Fibroblast of skin of left quadriceps (primary cell): ENCODE data around the gene AFAP1.
A peak's percentile ranks its signal among the peaks of the same experiment; 100 is the strongest.

Experiments
- DNase-seq, 2 experiments: peaks; one replicate each; pipeline ENCODE4 v3.0.0-alpha.2; 2013; ENCODE audit warnings: low read depth in 2 of 2

Gene AFAP1

GRCh38 chr4:7893539-7893938, 46.1 kb downstream of the AFAP1 start:
- no peak for DNase-seq

GRCh38 chr4:7892212-7893019, 47.2 kb downstream of the AFAP1 start:
- peak in 1 of 2 experiments; percentile 62 for DNase-seq

GRCh38 chr4:7890635-7891393, 48.8 kb downstream of the AFAP1 start:
- peak; percentile 90 to 93 for DNase-seq

- no peak for DNase-seq
These were observed 52.2 kb downstream of the AFAP1 start for GRCh38 chr4:7887436-7887835.

- DNase-seq: no peak
These were observed 53.4 kb downstream of the AFAP1 start for GRCh38 chr4:7886007-7886973.

- DNase-seq: no peak
These were observed 54.2 kb downstream of the AFAP1 start for GRCh38 chr4:7885216-7886006.

GRCh38 chr4:7880683-7881082, 59.0 kb downstream of the AFAP1 start:
- DNase-seq: no peak

- DNase-seq: no peak
These were observed 60.5 kb downstream of the AFAP1 start for GRCh38 chr4:7879127-7879526.

GRCh38 chr4:7878323-7878722, 61.3 kb downstream of the AFAP1 start:
- no peak for DNase-seq

GRCh38 chr4:7877176-7877575, 62.5 kb downstream of the AFAP1 start:
- no peak for DNase-seq

- no peak for DNase-seq
These were observed 63.3 kb downstream of the AFAP1 start for GRCh38 chr4:7876201-7876875.

GRCh38 chr4:7874838-7875237, 64.8 kb downstream of the AFAP1 start:
- no peak for DNase-seq

GRCh38 chr4:7873881-7874280, 65.8 kb downstream of the AFAP1 start:
- no peak for DNase-seq

- peak; percentile 92 to 93 for DNase-seq
These were observed 67.3 kb downstream of the AFAP1 start for GRCh38 chr4:7872264-7872771.

GRCh38 chr4:7871356-7871755, 68.3 kb downstream of the AFAP1 start:
- DNase-seq: no peak

GRCh38 chr4:7868892-7869471, 70.7 kb downstream of the AFAP1 start:
- no peak for DNase-seq

GRCh38 chr4:7868436-7868775, 71.3 kb downstream of the AFAP1 start:
- no peak for DNase-seq

GRCh38 chr4:7867701-7868435, 71.8 kb downstream of the AFAP1 start:
- DNase-seq: no peak

GRCh38 chr4:7867191-7867590, 72.5 kb downstream of the AFAP1 start:
- DNase-seq: no peak
